ENCODE measurements around the gene KCNE3.

The KCNE3 gene

DNA sequence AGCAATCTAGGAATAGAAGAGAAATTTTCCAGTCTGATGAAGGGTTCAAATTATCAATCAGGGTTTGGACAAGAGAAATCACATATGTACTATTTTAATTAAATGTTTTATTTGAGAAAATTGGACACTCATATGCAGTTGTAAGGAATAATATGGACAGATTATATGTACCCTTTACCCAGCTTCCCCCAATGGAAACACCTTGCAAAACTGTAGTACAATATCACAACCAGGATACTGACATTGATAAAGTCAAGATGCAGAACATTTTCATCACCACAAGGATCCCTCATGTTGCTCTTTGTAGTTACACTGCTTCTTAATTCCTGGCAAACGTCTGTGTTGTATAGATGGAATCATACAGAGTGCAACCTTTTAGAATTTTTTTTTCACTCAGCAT is 27.6 kb upstream of the KCNE3 start:
- DNase-seq, result no peak
- no peaks in the 10 kb centered on the region for H3K36me3 ChIP-seq (replicated peaks)
- in situ Hi-C loops (cut with HindIII; ENCODE audit: low pct_ligation_motif_present, low sequenced_read_pairs), result no loop called here
- TF ChIP-seq, protein P1, sequence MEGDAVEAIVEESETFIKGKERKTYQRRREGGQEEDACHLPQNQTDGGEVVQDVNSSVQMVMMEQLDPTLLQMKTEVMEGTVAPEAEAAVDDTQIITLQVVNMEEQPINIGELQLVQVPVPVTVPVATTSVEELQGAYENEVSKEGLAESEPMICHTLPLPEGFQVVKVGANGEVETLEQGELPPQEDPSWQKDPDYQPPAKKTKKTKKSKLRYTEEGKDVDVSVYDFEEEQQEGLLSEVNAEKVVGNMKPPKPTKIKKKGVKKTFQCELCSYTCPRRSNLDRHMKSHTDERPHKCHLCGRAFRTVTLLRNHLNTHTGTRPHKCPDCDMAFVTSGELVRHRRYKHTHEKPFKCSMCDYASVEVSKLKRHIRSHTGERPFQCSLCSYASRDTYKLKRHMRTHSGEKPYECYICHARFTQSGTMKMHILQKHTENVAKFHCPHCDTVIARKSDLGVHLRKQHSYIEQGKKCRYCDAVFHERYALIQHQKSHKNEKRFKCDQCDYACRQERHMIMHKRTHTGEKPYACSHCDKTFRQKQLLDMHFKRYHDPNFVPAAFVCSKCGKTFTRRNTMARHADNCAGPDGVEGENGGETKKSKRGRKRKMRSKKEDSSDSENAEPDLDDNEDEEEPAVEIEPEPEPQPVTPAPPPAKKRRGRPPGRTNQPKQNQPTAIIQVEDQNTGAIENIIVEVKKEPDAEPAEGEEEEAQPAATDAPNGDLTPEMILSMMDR (IDR thresholded peaks at IDR 0.05; ENCODE audit: low read depth, low read length, missing control alignments), result no peak
- H3K27ac ChIP-seq, result no peak overlapping the region
- H3K27me3 ChIP-seq (replicated peaks), result no peaks in the 10 kb centered on the region
- H3K4me3 ChIP-seq (ENCODE audit: low read depth, low read length), result no peak overlapping the region

DNA sequence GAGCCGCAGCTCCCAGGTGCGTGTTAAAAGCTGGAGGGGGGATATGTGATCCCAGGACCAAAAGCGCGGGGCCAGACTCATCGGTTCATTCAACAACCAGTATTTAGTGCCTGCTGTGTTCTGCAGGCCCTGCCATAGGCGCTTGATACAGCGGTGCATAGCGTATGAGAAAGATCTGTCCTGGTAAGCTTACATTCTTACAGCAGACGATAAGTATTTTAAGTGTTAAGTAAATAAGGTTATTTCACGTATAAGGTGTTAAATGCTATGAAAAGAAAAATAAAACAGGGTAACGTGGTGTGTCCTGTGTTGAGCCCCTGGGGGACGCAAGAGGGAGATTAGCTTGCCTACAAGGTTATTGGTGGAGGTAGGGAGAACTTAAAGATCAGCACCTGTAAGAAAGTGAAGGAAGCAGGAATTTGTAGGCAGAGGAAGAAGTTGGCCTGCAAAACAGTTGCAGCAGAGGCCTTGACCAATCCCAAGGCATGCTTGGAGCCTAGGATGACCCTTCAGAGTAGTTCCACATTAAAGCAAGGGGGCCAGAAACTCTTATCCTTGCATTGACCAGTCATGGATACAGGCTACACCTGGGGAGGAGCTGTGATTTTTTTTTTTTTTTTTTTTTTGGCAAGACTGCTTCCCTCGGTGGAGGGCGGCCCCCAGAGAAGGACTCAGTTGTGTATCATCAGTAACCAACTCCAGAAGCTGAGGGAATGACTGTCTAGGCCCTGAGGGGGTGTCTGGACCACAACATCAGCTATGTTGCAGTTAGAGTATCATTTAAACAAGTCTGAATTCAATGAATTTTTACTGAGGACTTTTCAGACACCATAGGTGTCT is 26.7 kb upstream of the KCNE3 start:
- in situ Hi-C loops (cut with HindIII; ENCODE audit: low pct_ligation_motif_present, low sequenced_read_pairs), result no loop called here
- H3K27me3 ChIP-seq (replicated peaks), result no peaks in the 10 kb centered on the region
- peak; percentile 12 for DNase-seq
- H3K4me3 ChIP-seq (ENCODE audit: low read depth, low read length), result peak overlapping the region; percentile 66
- H3K27ac ChIP-seq, result peak overlapping the region; percentile 82
- TF ChIP-seq, protein P1 (IDR thresholded peaks at IDR 0.05; ENCODE audit: low read depth, low read length, missing control alignments), result no peak
- no peaks in the 10 kb centered on the region for H3K36me3 ChIP-seq (replicated peaks)

DNA sequence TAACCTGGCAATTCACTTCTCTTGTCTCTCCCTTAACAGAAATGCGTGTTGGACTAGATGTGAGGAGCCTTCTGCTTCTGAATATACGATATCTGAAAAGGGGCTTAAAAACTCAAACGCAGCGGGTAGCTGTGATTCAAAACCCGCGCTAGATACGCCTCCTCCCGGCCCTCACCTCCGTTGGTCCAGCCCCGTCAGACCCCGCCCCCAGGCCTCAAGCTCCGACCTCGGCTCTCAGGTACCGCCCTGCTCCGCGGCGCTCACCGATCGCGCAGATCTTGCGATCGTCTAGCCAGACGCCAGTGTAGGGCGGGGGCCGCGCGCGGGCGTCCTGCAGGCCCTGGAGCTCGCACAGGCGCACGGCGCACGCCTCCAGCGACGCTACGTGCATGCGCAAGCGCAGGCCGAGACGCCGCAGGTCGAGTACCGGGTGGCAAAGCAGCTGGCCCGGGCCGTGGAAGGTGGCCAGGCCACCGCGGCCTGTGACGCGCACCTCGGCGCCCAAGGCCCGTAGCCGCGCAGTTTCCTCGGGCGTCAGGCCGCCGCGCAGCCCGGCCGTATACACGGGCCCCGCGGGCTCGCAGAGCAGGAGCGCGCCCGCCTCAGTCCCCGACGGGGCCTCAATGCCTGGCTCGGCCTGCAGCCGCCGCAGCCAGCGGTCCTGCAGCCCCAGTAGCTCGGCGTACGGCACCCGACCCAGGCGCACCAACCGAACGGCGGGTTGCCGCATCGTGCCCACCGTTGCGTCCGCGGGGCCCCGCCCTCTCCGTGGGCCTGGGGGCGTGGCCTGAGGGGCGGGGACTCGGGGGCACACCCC is 25.8 kb upstream of the KCNE3 start, which contains the start of gene LIPT2:
Gene LIPT2 (minus strand): TSS at position 751 of the 817 bp plus-strand sequence. CDS start 21 bp downstream, at position 730.
- no peaks in the 10 kb centered on the region for H3K27me3 ChIP-seq (replicated peaks)
- H3K4me3 ChIP-seq (ENCODE audit: low read depth, low read length), result peak within 1 kb of the TSS; percentile 66
- DNase-seq, result peak; percentile 95
- no peaks in the 10 kb centered on the region for H3K36me3 ChIP-seq (replicated peaks)
- peak within 1 kb of the TSS; percentile 82 for H3K27ac ChIP-seq
- in situ Hi-C loops (cut with HindIII; ENCODE audit: low pct_ligation_motif_present, low sequenced_read_pairs), result no loop called here
- TF ChIP-seq, protein P1 (IDR thresholded peaks at IDR 0.05; ENCODE audit: low read depth, low read length, missing control alignments), result no peak

DNA sequence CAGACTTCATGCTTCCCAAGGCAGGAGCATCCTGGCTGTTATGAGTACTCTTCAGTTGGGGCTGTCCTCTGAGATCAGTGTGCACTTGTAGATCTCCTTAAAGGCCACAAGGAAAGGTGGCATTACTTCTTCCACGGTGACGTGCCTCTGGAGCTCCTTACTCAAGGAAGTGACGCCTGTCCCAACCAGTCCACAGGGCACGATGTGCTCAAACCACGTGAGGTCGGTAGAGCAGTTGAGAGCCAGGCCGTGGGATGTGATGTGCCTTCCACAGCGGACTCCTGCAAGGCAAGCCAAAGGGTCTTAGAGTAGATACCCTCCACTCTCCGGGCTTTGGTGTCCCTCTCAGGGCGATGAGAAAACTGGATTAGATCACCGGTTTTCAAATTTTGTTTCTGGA is 24.7 kb upstream of the KCNE3 start:
- no peaks in the 10 kb centered on the region for H3K27me3 ChIP-seq (replicated peaks)
- in situ Hi-C loops (cut with HindIII; ENCODE audit: low pct_ligation_motif_present, low sequenced_read_pairs), result no loop called here
- TF ChIP-seq, protein P1 (IDR thresholded peaks at IDR 0.05; ENCODE audit: low read depth, low read length, missing control alignments), result no peak
- no peak for DNase-seq
- no peak overlapping the region for H3K27ac ChIP-seq
- H3K36me3 ChIP-seq (replicated peaks), result no peaks in the 10 kb centered on the region
- H3K4me3 ChIP-seq (ENCODE audit: low read depth, low read length), result no peak overlapping the region

DNA sequence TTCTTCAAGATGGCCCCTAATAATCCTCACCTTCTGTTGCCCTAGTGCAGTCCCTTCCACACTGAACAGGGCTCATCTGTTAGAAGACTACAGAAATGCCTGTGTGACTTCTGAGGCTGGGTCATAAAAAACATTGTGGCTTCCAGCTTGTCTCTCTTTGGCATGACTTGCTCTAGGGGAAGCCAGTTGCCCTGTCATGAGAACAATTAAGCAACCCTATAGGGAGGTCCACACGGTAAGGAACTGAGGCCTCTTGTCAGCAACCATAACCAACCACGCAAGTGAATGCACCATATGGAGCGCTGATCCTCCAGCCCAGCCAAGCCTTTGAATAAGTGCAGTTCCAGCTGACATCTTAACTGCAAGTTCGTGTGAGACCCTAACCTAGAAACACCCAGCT is 23.6 kb upstream of the KCNE3 start:
- no peaks in the 10 kb centered on the region for H3K27me3 ChIP-seq (replicated peaks)
- no peaks in the 10 kb centered on the region for H3K36me3 ChIP-seq (replicated peaks)
- in situ Hi-C loops (cut with HindIII; ENCODE audit: low pct_ligation_motif_present, low sequenced_read_pairs), result no loop called here
- TF ChIP-seq, protein P1 (IDR thresholded peaks at IDR 0.05; ENCODE audit: low read depth, low read length, missing control alignments), result no peak
- H3K4me3 ChIP-seq (ENCODE audit: low read depth, low read length), result no peak overlapping the region
- no peak for DNase-seq
- H3K27ac ChIP-seq, result no peak overlapping the region
